ENCODE results near the gene PKD2L2.
"Not testable (repeated sequence)": the region's sequence is repeated elsewhere in the genome, so short reads cannot be mapped to it uniquely, and the experiment has no call there.

PKD2L2 gene

DNA sequence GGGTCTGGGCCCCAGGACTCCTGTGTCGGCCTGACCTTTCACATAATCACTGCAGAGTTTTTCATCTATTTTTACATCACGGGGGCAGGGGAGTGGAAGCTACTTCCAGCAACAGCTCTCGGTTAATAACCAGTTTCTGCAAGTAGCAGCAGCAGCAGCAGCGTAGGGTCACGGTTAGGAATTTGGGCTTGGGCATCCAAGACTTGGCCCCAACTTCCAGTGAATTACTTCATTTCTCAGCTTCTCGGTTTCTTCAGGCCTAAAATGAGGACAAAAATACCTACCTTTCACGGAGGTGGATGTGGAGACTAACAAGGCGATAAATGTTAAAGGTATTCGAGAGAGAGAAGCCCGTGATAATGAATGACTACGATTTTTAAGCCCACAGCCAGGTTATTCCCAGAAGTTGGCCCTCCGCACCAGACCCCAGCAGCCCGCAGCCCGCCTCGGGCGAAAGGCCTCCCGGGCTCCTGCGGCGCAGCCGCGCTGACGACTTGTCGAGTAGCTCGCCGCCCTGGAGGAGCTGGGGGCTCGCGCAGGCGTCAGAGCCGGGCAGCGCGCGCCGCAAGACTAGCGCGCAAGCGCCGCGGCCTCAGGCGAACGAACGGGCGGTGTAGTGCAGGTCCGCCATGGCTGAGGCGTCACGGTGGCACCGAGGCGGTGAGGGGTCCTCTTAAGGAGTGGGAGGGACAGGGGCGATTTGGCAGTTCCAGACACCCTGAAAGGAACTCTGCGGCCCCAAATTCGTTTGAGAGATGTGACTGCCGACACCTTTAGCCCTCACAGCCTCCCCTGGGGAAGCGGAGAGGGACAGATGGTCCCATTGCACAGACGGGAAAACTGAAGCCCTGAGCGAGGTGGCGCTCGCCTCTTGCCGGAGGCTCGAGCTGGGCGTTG lies at the start of gene PKD2L2:
TSS of gene PKD2L2 (plus strand) at position 595 of the 897 bp plus-strand sequence. CDS start at position 630, 35 bp downstream.
- peak; percentile 99 to 100 for ATAC-seq

- no peak for ATAC-seq
Observed at GRCh38 chr5:137842296-137842695, 47.0 kb upstream of the PKD2L2 start.

DNA sequence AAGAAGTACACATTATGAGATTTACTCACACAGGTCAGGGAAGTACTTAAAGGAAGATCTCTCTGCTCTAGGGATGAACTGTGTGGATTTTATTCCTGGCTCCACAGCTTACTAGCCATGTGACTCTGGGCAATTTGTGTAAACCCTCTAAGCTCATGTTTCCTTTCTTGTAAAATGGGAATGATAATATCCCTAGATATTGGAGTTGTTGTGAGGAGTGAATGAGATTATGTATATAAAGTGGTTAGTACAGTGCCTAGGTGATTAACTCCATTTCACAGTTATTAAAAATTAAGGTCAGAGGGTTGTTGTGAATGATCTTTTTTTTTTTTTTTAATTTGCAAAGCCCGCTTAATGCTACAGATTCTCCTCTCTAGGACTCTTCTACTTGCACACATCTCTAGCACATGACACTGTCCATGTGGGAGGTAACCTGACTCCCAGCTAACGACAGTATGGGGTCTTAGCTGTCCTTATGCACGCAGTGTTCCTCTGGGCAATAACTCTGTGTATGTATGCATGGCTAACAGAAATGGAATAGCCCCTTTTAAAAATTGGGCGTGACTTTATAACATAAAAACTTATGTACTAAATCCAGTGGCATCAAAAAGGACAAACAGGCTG lies 45.5 kb upstream of the PKD2L2 start:
- ATAC-seq = no peak

- ATAC-seq = no peak
Observed at GRCh38 chr5:137845472-137845871, 43.8 kb upstream of the PKD2L2 start.

- no peak for ATAC-seq
Observed at GRCh38 chr5:137847687-137848086, 41.6 kb upstream of the PKD2L2 start.

- ATAC-seq = not testable (repeated sequence)
Observed at GRCh38 chr5:137853165-137853564, 36.1 kb upstream of the PKD2L2 start.

DNA sequence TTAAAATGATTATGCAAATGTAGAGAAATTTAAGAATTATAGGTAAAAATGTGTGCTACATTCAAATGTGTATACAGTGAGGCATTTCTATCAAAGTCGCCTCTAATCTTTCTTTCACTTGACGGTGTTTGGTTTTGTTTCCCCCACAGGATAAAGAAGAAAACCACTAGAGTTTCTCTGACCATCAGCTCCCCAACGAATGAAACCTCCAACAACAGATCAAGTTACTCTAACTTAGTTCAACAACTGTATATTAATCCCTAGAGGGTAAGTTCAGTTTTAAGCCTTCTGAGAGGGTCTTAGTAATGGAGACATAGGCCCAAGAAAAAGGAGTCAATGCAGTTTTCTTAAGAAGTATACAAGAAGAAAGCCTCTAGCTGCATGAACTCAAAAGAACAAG lies 33.1 kb upstream of the PKD2L2 start:
- no peak for ATAC-seq

DNA sequence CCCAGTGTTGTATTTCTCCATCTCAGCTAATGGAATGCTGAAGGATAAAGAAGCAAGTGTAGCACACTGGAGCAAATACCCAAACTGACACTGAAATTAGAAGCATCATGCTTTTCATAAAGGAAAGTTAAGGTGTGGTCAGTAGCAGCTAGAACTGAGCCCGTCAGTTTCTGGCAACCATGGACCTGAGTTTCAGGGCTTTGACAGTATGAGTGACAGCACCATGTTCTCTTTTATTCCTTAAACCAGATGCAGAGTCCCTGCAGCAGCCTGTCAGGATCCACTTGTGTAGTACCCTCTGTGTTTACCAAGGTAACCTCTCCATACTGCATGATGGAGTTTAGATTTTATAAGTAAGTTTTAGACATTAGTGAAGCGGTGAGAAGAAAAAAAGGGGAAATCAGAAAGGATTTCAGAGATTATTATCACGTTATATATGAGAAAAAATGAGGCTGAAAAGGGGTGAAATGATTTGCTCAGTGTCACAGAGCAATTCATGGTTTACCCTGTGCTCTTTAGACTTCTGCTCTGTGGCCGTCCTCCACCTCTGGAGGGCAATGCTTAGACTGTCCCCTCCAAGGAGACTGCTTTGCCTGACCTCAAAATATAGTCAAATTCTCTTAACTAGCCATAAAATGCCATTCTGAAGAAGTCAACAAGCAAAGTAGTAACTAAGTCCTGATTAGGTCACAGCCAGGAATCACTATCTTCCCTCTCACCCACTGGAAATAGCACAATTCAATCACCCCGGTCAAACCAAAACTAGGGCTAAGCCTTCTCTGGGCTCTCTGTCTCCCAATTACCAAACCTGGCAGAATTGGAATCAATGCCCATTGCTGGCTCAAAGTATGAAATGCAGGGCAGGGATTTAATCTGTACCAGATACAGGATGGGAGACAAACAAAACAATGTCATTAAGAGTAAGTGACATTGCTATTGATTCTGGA lies 32.1 kb upstream of the PKD2L2 start:
- ATAC-seq = no peak

DNA sequence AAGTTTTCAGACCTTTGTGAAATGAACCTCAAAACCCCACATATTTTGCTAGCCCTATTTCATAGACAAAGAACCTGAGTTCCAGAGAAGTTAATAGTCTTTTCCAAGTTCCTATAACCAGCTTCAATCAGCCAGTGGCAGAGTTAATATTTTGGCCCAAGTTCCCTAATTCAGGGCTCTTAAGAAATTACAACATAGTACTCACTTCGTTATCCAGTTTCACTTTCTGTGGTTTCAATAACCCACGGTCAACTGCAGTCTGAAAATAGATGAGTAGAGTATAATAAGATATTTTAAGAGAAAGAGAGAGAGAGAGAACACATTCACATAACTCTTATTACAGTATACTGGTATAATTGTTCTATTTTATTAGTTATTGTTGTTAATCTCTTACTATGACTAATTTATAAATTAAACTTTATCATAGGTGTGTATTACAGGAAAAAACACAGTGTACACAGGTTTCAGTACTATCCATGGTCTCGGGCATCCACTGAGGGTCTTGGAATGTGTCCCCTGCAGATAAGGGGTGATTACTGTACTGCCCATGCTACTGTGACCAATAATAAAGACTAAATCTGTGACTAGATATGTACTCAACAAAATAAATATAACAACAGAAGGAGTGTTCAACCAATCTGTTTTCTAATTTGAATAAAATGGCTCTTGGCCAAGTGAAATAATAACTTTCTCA lies 30.9 kb upstream of the PKD2L2 start:
- peak in 1 of 2 donors; percentile 30 for ATAC-seq

- no peak for ATAC-seq
Observed at GRCh38 chr5:137858954-137859353, 30.3 kb upstream of the PKD2L2 start.

DNA sequence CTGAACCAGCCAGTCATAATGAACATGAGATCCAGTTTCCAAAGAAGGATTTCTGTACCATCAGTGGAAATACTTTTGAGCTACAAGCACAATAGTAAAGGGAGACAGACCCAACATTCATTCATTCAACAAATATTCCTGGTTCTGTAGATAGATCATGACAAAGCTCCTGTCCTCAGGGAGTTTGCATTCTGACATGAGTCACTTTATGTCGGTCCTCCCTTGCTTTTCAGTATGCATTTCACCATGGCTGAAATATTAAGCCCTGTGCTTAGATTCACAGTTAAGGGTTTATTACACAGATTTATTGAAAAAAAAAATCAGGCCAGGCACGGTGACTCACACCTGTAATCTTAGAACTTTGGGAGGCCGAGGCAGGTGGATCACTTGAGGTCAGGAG lies 27.0 kb upstream of the PKD2L2 start:
- ATAC-seq = no peak

- ATAC-seq = not testable (repeated sequence)
Observed at GRCh38 chr5:137863653-137864052, 25.6 kb upstream of the PKD2L2 start.

DNA sequence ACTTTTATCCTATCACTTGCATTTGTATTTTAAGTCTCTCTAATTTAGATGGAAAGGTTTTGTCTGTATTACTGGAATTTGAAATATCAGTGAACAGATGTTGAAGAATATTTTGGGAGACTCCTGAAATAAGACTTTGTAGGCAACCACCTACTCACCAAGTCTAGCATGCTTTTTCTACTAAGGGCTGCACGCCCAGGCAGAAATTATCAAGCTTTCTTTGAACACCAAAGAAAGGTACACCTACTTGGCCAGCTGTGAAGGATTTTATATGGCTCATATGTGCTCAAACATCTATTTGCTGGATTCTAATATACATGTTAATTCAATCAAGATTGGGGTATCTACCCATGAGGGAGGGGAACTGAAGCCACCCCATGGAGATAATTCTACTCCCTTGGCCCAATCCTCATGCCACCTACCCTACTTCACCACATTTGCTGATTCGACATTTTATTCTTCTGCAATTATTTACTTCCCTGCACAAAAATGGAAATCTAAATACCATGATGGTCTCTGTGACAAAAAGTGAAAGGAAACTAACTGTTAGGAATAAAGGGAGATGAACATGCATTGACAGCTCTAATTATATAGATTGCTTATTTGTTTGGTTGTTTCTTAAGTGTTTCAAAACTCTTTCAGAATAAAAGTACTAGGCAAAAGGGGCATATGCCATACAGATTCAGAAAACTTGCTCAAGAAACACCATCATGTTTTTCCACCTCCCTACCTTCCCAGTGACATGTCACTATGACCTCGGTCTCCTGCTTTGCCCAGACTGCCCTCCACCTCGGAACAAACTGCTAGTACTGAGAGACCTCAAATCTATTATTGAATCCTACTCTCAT lies 22.5 kb upstream of the PKD2L2 start:
- no peak for ATAC-seq

DNA sequence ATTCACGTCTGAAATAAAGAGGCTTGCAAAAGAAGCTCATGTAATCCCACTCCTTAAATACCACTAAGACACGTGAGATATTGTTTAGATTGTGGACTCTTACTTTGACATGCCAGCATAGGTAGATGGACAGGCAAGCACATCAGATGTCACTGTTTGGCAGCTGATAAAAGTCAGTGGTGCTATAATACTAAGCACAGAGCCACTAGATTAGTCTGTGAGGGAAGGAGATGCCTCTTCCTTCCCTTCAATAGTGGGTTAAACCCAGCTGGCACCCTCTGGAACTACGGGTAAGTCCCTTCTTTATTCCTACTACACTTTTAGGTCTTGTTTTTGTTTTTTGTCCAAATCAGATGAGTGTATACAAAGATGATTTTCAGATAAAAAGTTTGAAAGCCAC lies 21.6 kb upstream of the PKD2L2 start, which contains the start of gene MYOT:
TSS of gene MYOT (plus strand) at position 197 of the 400 bp plus-strand sequence. CDS start 2,792 bp downstream, outside the sequence.
- ATAC-seq = no peak

- no peak for ATAC-seq
Observed at GRCh38 chr5:137870647-137871339, 18.5 kb upstream of the PKD2L2 start.

DNA sequence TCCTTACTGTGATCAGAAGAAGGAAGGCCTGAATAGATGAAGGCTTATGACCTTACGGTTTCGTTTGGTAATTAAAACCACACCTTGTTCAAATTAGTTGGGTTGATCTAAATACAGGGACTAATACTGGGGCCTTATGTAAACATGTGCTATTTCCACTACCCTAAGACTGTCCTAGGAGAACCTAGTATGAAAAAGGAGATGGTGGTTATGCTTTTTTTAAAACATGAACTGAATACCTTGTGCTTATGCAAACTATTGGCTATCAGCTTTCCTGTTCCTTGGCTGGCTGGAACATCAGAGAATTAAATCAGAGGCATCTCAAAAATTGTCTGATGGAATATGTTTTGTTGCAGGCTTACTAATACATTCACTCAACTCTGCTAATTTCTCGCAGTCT lies 17.7 kb upstream of the PKD2L2 start:
- ATAC-seq = no peak

DNA sequence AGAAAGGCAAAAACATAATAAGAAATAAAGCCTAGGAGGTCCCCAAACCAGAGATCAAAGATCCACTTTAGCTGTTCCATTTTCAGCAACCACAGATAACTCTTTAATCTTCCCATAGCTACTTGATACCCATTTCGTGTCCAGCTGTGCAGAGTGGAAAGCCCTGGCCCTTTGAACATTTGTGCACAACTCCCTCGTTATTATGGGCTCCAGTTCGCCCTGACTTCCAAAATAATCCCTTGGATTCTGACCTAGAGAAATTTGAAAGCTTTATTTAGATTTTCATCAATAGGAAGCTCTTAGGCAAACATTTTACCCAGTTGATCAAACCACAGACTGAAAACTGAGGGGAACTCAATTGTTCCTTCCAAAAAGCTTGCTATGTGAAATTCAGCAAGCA lies 16.8 kb upstream of the PKD2L2 start:
- no peak for ATAC-seq

GRCh38 chr5:137876101-137876500 lies 13.2 kb upstream of the PKD2L2 start:
- no peak for ATAC-seq

- ATAC-seq = no peak
Observed at GRCh38 chr5:137880313-137880712, 8.9 kb upstream of the PKD2L2 start.

DNA sequence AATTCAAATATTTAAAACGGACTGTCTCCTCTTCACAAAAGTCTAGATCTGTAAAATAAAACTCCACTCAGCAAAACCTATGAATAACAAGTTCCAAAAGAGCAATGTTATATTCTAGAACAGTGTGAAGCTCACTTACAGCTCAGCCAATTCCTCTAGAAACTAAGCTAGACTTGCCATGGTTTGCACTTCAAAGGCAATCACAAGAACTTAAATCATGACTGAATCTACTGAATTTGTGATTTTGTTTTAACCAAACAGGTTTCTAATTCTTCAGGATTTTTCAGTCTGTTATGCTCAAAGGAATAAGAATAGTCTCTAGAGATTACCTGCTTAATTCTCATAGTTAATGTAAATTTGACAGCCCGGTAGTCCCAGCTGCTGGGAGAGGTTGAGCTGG lies 1.4 kb upstream of the PKD2L2 start:
- ATAC-seq = no peak

GRCh38 chr5:137888466-137888862 lies 793 bp upstream of the PKD2L2 start:
- no peak for ATAC-seq
